GM21786 (cell line): ENCODE data around the gene FBXO33.

Source experiments
- ATAC-seq: cut with Tn5 transposase; IDR thresholded peaks from one replicate; pipeline ENCODE4 v1.9.1; 2021; ENCODE audit not compliant: unreplicated experiment

The FBXO33 gene

GRCh38 chr14:39431416-39432178 is 636 bp downstream of the FBXO33 start:
- peak; percentile 16 for ATAC-seq

- no peak for ATAC-seq
Measured at GRCh38 chr14:39430762-39431415, 1.3 kb downstream of the FBXO33 start.

- ATAC-seq, result no peak
Measured at GRCh38 chr14:39428118-39428517, 4.1 kb downstream of the FBXO33 start.

GRCh38 chr14:39426605-39427004 is 5.6 kb downstream of the FBXO33 start:
- no peak for ATAC-seq

GRCh38 chr14:39425947-39426346 is 6.3 kb downstream of the FBXO33 start:
- ATAC-seq, result no peak

GRCh38 chr14:39423793-39424192 is 8.4 kb downstream of the FBXO33 start:
- no peak for ATAC-seq

- no peak for ATAC-seq
Measured at GRCh38 chr14:39422243-39422642, 10.0 kb downstream of the FBXO33 start.

GRCh38 chr14:39419272-39419671 is 13.0 kb downstream of the FBXO33 start:
- no peak for ATAC-seq

- no peak for ATAC-seq
Measured at GRCh38 chr14:39417014-39417413, 15.2 kb downstream of the FBXO33 start.

- no peak for ATAC-seq
Measured at GRCh38 chr14:39416072-39416471, 16.2 kb downstream of the FBXO33 start.

- ATAC-seq, result no peak
Measured at GRCh38 chr14:39406560-39406959, 25.7 kb downstream of the FBXO33 start.

GRCh38 chr14:39398382-39398781 is 33.9 kb downstream of the FBXO33 start:
- ATAC-seq, result no peak

GRCh38 chr14:39396448-39396847 is 35.8 kb downstream of the FBXO33 start:
- no peak for ATAC-seq

- no peak for ATAC-seq
Measured at GRCh38 chr14:39395555-39396254, 36.5 kb downstream of the FBXO33 start.

GRCh38 chr14:39393289-39393688 is 38.9 kb downstream of the FBXO33 start:
- no peak for ATAC-seq

- no peak for ATAC-seq
Measured at GRCh38 chr14:39384177-39384576, 48.1 kb downstream of the FBXO33 start.

GRCh38 chr14:39383741-39384140 is 48.5 kb downstream of the FBXO33 start:
- no peak for ATAC-seq

- peak; percentile 47 for ATAC-seq
Measured at GRCh38 chr14:39383026-39383660, 49.1 kb downstream of the FBXO33 start.

- no peak for ATAC-seq
Measured at GRCh38 chr14:39382463-39382862, 49.8 kb downstream of the FBXO33 start.

- ATAC-seq, result no peak
Measured at GRCh38 chr14:39381366-39381765, 50.9 kb downstream of the FBXO33 start.

- ATAC-seq, result no peak
Measured at GRCh38 chr14:39376667-39377403, 55.4 kb downstream of the FBXO33 start.
